Activated CD4-positive, alpha-beta T cell treated with anti-CD3 and anti-CD28 coated beads for 24 hours (primary cell): ENCODE measurements around the gene DQX1.
A peak's percentile ranks its signal among the peaks of the same experiment; 100 is the strongest.
"Not testable (repeated sequence)": the region's sequence is repeated elsewhere in the genome, so short reads cannot be mapped to it uniquely, and the experiment has no call there.

ENCODE experiments used
- DNase-seq, 2 donors: peaks; one replicate each; pipeline ENCODE4 v3.0.0-alpha.2; 2020; ENCODE audit warnings: low read depth in 2 of 2

Gene DQX1

GRCh38 chr2:74525717-74526648, at the start of gene DQX1:
Gene DQX1 (minus strand): TSS chr2:74526231. CDS start chr2:74525729, 502 bp downstream.
- DNase-seq: no peak

GRCh38 chr2:74575320-74575719, 49.3 kb upstream of the DQX1 start:
- no peak for DNase-seq

GRCh38 chr2:74573747-74574562, 47.9 kb upstream of the DQX1 start:
- no peak for DNase-seq

GRCh38 chr2:74572178-74572925, 46.3 kb upstream of the DQX1 start:
- no peak for DNase-seq

- no peak for DNase-seq
These were observed 45.0 kb upstream of the DQX1 start for GRCh38 chr2:74571058-74571457.

GRCh38 chr2:74569686-74570085, 43.7 kb upstream of the DQX1 start:
- DNase-seq: no peak

- DNase-seq: no peak
These were observed 41.9 kb upstream of the DQX1 start for GRCh38 chr2:74567881-74568280.

- no peak for DNase-seq
These were observed 40.7 kb upstream of the DQX1 start for GRCh38 chr2:74566754-74567085.

- no peak for DNase-seq
These were observed 40.2 kb upstream of the DQX1 start for GRCh38 chr2:74566076-74566753.

- DNase-seq: no peak
These were observed 38.2 kb upstream of the DQX1 start for GRCh38 chr2:74564222-74564621.

GRCh38 chr2:74562126-74562775, 36.2 kb upstream of the DQX1 start:
- DNase-seq: no peak

GRCh38 chr2:74561022-74561421, 35.0 kb upstream of the DQX1 start:
- not testable (repeated sequence) for DNase-seq

- DNase-seq: no peak
These were observed 34.6 kb upstream of the DQX1 start for GRCh38 chr2:74560591-74560990.

GRCh38 chr2:74559912-74560311, 33.9 kb upstream of the DQX1 start:
- no peak for DNase-seq

GRCh38 chr2:74558284-74559230, 32.5 kb upstream of the DQX1 start:
- DNase-seq: no peak

- DNase-seq: no peak
These were observed 30.9 kb upstream of the DQX1 start for GRCh38 chr2:74556831-74557370.

GRCh38 chr2:74556159-74556558, 30.1 kb upstream of the DQX1 start:
- no peak for DNase-seq

GRCh38 chr2:74555610-74556103, 29.6 kb upstream of the DQX1 start:
- DNase-seq: no peak

- peak in 1 of 2 donors; percentile 26 for DNase-seq
These were observed 28.9 kb upstream of the DQX1 start for GRCh38 chr2:74554820-74555531.
